Measurements from ENCODE around the gene SPOCK2.
A peak's percentile ranks its signal among the peaks of the same experiment; 100 is the strongest.
"Not testable (repeated sequence)": the region's sequence is repeated elsewhere in the genome, so short reads cannot be mapped to it uniquely, and the experiment has no call there.

The SPOCK2 gene

GRCh38 chr10:72087969-72088888 is at the start of gene SPOCK2:
SPOCK2 (minus strand) TSS chr10:72088551; CDS start chr10:72088328, 223 bp downstream.
- no peak for DNase-seq

- DNase-seq: no peak
These were observed 49.2 kb upstream of the SPOCK2 start for GRCh38 chr10:72137583-72137982.

GRCh38 chr10:72136225-72136624 is 47.9 kb upstream of the SPOCK2 start:
- not testable (repeated sequence) for DNase-seq

- no peak for DNase-seq
These were observed 46.7 kb upstream of the SPOCK2 start for GRCh38 chr10:72134785-72135767.

GRCh38 chr10:72133517-72133916 is 45.2 kb upstream of the SPOCK2 start:
- peak; percentile 52 for DNase-seq

- DNase-seq: no peak
These were observed 44.5 kb upstream of the SPOCK2 start for GRCh38 chr10:72132854-72133253.

GRCh38 chr10:72127571-72127970 is 39.2 kb upstream of the SPOCK2 start:
- DNase-seq: no peak

- DNase-seq: no peak
These were observed 38.5 kb upstream of the SPOCK2 start for GRCh38 chr10:72126872-72127232.

- peak; percentile 52 for DNase-seq
These were observed 38.0 kb upstream of the SPOCK2 start for GRCh38 chr10:72126184-72126871.

GRCh38 chr10:72124989-72125388 is 36.6 kb upstream of the SPOCK2 start:
- peak; percentile 36 for DNase-seq

GRCh38 chr10:72124381-72124780 is 36.0 kb upstream of the SPOCK2 start:
- no peak for DNase-seq

GRCh38 chr10:72123616-72124015 is 35.3 kb upstream of the SPOCK2 start:
- DNase-seq: no peak

- DNase-seq: no peak
These were observed 33.9 kb upstream of the SPOCK2 start for GRCh38 chr10:72122221-72122620.

- DNase-seq: no peak
These were observed 33.0 kb upstream of the SPOCK2 start for GRCh38 chr10:72121389-72121788.

- no peak for DNase-seq
These were observed 28.0 kb upstream of the SPOCK2 start for GRCh38 chr10:72116372-72116771.

GRCh38 chr10:72114706-72115450 is 26.5 kb upstream of the SPOCK2 start:
- no peak for DNase-seq

- DNase-seq: no peak
These were observed 22.5 kb upstream of the SPOCK2 start for GRCh38 chr10:72110673-72111401.

- no peak for DNase-seq
These were observed 21.3 kb upstream of the SPOCK2 start for GRCh38 chr10:72109636-72110157.

- DNase-seq: no peak
These were observed 20.7 kb upstream of the SPOCK2 start for GRCh38 chr10:72108830-72109635.

- not testable (repeated sequence) for DNase-seq
These were observed 19.6 kb upstream of the SPOCK2 start for GRCh38 chr10:72108004-72108370.

All from fibroblast of skin of right quadriceps (primary cell).